CD14-positive monocyte (primary cell): ENCODE measurements around the gene ELAVL1. TPM values are rescaled to one million over a fixed set of nuclear protein-coding genes. Genes with fewer than 3 reads are reported as not detected.

ENCODE experiments used
- DNase-seq, 3 donors: peaks; one replicate each; pipeline ENCODE4 v3.0.0-alpha.2; 2011 to 2022
- H2AFZ ChIP-seq: 2 replicates; pipeline ENCODE4 v1.6.0; 2012; ENCODE audit warnings: mild to moderate bottlenecking, low read depth, low read length, inconsistent platforms; ENCODE audit not compliant: insufficient read depth, poor library complexity, severe bottlenecking
- H3K27ac ChIP-seq, 2 donors: 1 replicate in 1 of 2; 2 replicates in 1 of 2; pipeline ENCODE4 v1.5.1; 2012 to 2013; ENCODE audit warnings: low read length in 2 of 2, control low read depth in 1 of 2, inconsistent platforms in 1 of 2, low read depth in 1 of 2, mild to moderate bottlenecking in 1 of 2
- H3K27me3 ChIP-seq, 2 donors: one replicate each; pipeline versions ENCODE4 v1.6.0 to v1.6.1; 2011 to 2013; ENCODE audit warnings: low read length in 2 of 2; ENCODE audit not compliant: control insufficient read depth in 2 of 2, insufficient read depth in 2 of 2
- H3K36me3 ChIP-seq, 2 donors: replicated peaks in 1 of 2; 1 replicate in 1 of 2; 2 replicates in 1 of 2; pipeline versions ENCODE4 v1.5.1 to v1.6.1; 2012 to 2013; ENCODE audit warnings: low read length in 2 of 2, control low read depth in 1 of 2, inconsistent platforms in 1 of 2, mild to moderate bottlenecking in 1 of 2; ENCODE audit not compliant: insufficient read depth in 2 of 2, control insufficient read depth in 1 of 2
- H3K4me1 ChIP-seq, 2 donors: 1 replicate in 1 of 2; 2 replicates in 1 of 2; pipeline versions ENCODE4 v1.5.1 to v1.6.1; 2012 to 2013; ENCODE audit warnings: low read length in 2 of 2, control low read depth in 1 of 2, inconsistent platforms in 1 of 2, mild to moderate bottlenecking in 1 of 2, moderate library complexity in 1 of 2; ENCODE audit not compliant: insufficient read depth in 2 of 2, control insufficient read depth in 1 of 2
- H3K4me2 ChIP-seq: replicated peaks from 2 replicates; pipeline ENCODE3; 2012; ENCODE audit warnings: low read length, moderate library complexity, mild to moderate bottlenecking; ENCODE audit not compliant: poor library complexity, severe bottlenecking; ENCODE audit errors: extremely low read depth
- H3K4me3 ChIP-seq, 3 experiments: fragments of 200-600 bp in 1 of 3; sonication (generic) in 1 of 3; replicated peaks in 1 of 3; 1 replicate in 2 of 3; 2 replicates in 1 of 3; pipeline ENCODE4 v1.5.1; 2011 to 2013; ENCODE audit warnings: low read length in 3 of 3, mild to moderate bottlenecking in 3 of 3, control low read depth in 2 of 3, low read depth in 2 of 3, inconsistent platforms in 1 of 3, moderate library complexity in 1 of 3
- H3K79me2 ChIP-seq: 2 replicates; pipeline ENCODE4 v1.6.0; 2012; ENCODE audit warnings: mild to moderate bottlenecking, control low read depth, inconsistent platforms, low read length, moderate library complexity; ENCODE audit not compliant: insufficient read depth
- H3K9ac ChIP-seq: 2 replicates; pipeline ENCODE4 v1.6.0; 2017; ENCODE audit warnings: low read length, mild to moderate bottlenecking; ENCODE audit not compliant: insufficient read depth, poor library complexity, severe bottlenecking
- H3K9me3 ChIP-seq, 2 donors: replicated peaks in 1 of 2; 1 replicate in 1 of 2; 2 replicates in 1 of 2; pipeline versions ENCODE4 v1.5.1 to v1.6.1; 2012 to 2013; ENCODE audit warnings: low read length in 2 of 2, control low read depth in 1 of 2; ENCODE audit not compliant: control insufficient read depth in 1 of 2, insufficient read depth in 1 of 2
- H4K20me1 ChIP-seq: 2 replicates; pipeline ENCODE4 v1.6.0; 2012; ENCODE audit warnings: mild to moderate bottlenecking, low read length, control low read depth, moderate library complexity; ENCODE audit not compliant: insufficient read depth
- H3K27ac Mint-ChIP-seq, 7 donors: one replicate each; pipeline ENCODE4 v1.8.0; 2020; ENCODE audit warnings: mild to moderate bottlenecking in 7 of 7, mixed read lengths in 7 of 7, moderate library complexity in 6 of 7, inconsistent platforms in 2 of 7
- H3K27me3 Mint-ChIP-seq, 3 donors: one replicate each; pipeline ENCODE4 v1.8.0; 2021 to 2022; ENCODE audit warnings: low read depth in 3 of 3, mild to moderate bottlenecking in 3 of 3, mixed read lengths in 3 of 3, moderate library complexity in 3 of 3, inconsistent platforms in 1 of 3
- H3K36me3 Mint-ChIP-seq, 2 donors: one replicate each; pipeline ENCODE4 v1.8.0; 2020; ENCODE audit warnings: mixed read lengths in 2 of 2, inconsistent platforms in 1 of 2, mild to moderate bottlenecking in 1 of 2
- H3K4me1 Mint-ChIP-seq: one replicate; pipeline ENCODE4 v1.8.0; 2020; ENCODE audit warnings: mild to moderate bottlenecking, mixed read lengths
- H3K4me3 Mint-ChIP-seq, 2 donors: one replicate each; pipeline ENCODE4 v1.8.0; 2020; ENCODE audit warnings: mild to moderate bottlenecking in 2 of 2, mixed read lengths in 2 of 2, moderate library complexity in 1 of 2
- H3K9me3 Mint-ChIP-seq, 7 donors: one replicate each; pipeline ENCODE4 v1.8.0; 2020 to 2022; ENCODE audit warnings: mixed read lengths in 7 of 7, mild to moderate bottlenecking in 6 of 7, moderate library complexity in 6 of 7, inconsistent platforms in 2 of 7
- WGBS: methylation state at CpG from one replicate; pipeline ENCODE4 v1.1.5; 2013; ENCODE audit warnings: missing lambda C conversion rate; ENCODE audit not compliant: insufficient coverage; 5-methylcytosine and 5-hydroxymethylcytosine counted together
- intact Hi-C, 2 donors: fragments of 100-400 bp; cut with micrococcal nuclease; formaldehyde crosslinking; loops; one replicate each; pipeline versions ENCODE4 v1.15.0 to v1.15.1; 2023
- polyA plus RNA-seq, 3 donors: library from polyadenylated mRNA; depleted of rRNA in 1 of 3; unstranded in 2 of 3; stranded (reverse) in 1 of 3; fragments of 300-500 nt in 2 of 3; fragments of >200 nt in 1 of 3; fragmentation: Illumina TruSeq in 2 of 3; gene quantifications; 1 replicate in 2 of 3; 2 replicates in 1 of 3; pipeline ENCODE4 v1.2.3, GENCODE V29; 2012 to 2021
- TF ChIP-seq, protein P1 (sequence below): fragments of 200-600 bp; IDR thresholded peaks from one replicate; pipeline ENCODE4 v1.8.0; 2022; ENCODE audit warnings: antibody characterized with exemption, mild to moderate bottlenecking

Gene ELAVL1
- polyA plus RNA-seq, 3 donors: 25.1 to 31.1 (median 30.7) TPM

DNA sequence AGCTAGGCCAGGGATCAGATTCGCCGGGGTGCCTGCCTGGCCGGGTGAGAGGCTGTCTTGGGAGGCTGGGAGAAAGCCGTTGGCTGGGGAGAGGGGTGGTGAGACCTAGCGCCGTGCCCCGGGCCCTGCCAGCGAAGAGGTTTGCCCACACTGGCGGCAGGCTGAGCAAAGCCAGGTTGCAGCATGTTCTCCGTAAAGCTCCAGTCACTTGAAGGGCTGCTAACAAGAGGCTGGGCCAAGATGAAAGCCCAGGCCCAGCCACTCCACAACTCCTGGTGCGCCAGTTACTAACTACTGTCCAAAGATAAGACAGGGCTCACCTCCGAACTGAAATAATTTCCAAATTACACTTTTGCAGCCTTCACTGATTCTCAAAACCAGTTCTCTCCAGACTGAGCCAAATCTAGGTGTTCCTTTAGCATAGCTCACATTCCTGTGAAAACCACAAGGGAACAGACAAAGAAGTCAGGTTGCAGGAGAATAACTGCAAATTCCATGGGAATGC, 16.3 kb downstream of the ELAVL1 start:
- H3K4me3 Mint-ChIP-seq: no peak overlapping the region
- Histone ChIP-seq H3K4me3 (no peak overlapping the region), H3K4me1 (no peaks in the 10 kb centered on the region), H2AFZ (no peak overlapping the region), H3K9ac (no peak overlapping the region), H3K4me2 (no peak overlapping the region), H4K20me1 (peaks cover 69% of the 10 kb centered on the region), H3K27me3 (no peaks in the 10 kb centered on the region), H3K36me3 (peaks cover 66 to 94% of the 10 kb centered on the region in 2 donors), H3K27ac (no peak overlapping the region), H3K79me2 (peaks cover 76% of the 10 kb centered on the region), H3K9me3 (no peaks in the 10 kb centered on the region)
- H3K4me1 Mint-ChIP-seq: peaks cover 4% of the 10 kb centered on the region
- H3K9me3 Mint-ChIP-seq: no peaks in the 10 kb centered on the region
- 95% methylated on average over 9 of the region's 12 CpGs for WGBS
- H3K27ac Mint-ChIP-seq: peak overlapping the region in 1 of 7 donors; percentile 33
- DNase-seq: no peak
- intact Hi-C loops: no loop called here
- peaks cover 52 to 87% of the 10 kb centered on the region in 2 donors for H3K36me3 Mint-ChIP-seq
- TF ChIP-seq, protein P1, sequence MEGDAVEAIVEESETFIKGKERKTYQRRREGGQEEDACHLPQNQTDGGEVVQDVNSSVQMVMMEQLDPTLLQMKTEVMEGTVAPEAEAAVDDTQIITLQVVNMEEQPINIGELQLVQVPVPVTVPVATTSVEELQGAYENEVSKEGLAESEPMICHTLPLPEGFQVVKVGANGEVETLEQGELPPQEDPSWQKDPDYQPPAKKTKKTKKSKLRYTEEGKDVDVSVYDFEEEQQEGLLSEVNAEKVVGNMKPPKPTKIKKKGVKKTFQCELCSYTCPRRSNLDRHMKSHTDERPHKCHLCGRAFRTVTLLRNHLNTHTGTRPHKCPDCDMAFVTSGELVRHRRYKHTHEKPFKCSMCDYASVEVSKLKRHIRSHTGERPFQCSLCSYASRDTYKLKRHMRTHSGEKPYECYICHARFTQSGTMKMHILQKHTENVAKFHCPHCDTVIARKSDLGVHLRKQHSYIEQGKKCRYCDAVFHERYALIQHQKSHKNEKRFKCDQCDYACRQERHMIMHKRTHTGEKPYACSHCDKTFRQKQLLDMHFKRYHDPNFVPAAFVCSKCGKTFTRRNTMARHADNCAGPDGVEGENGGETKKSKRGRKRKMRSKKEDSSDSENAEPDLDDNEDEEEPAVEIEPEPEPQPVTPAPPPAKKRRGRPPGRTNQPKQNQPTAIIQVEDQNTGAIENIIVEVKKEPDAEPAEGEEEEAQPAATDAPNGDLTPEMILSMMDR: no peak
- no peaks in the 10 kb centered on the region for H3K27me3 Mint-ChIP-seq

DNA sequence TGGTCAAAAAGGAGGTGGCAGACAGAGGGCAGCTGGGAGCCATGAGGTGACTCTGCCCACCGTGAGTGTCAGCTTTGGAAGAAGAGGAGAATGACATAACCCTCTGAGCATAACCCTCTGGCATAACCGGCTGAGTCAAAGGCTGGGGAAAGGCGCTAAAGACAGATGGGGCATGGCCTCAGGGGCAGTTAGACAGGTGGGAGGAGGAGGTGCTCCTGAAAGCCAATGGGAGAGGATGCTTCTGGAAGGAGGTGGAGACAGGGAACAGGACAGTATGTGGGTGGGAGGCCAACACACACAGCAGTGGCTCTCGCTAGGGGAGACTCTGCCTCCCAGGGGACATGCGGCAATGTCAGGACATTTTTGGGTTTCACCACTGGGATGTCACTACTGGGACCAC, 17.1 kb downstream of the ELAVL1 start:
- Histone ChIP-seq H3K36me3 (peaks cover 72 to 97% of the 10 kb centered on the region in 2 donors), H3K27ac (no peak overlapping the region), H3K27me3 (no peaks in the 10 kb centered on the region), H3K9ac (no peak overlapping the region), H2AFZ (no peak overlapping the region), H3K4me2 (no peak overlapping the region), H3K79me2 (peaks cover 75% of the 10 kb centered on the region), H3K4me3 (no peak overlapping the region), H3K9me3 (no peaks in the 10 kb centered on the region), H4K20me1 (peaks cover 69% of the 10 kb centered on the region), H3K4me1 (no peaks in the 10 kb centered on the region)
- H3K9me3 Mint-ChIP-seq: no peaks in the 10 kb centered on the region
- peaks cover 57 to 91% of the 10 kb centered on the region in 2 donors for H3K36me3 Mint-ChIP-seq
- 98% methylated on average over 5 of the region's 5 CpGs for WGBS
- peaks cover 4% of the 10 kb centered on the region for H3K4me1 Mint-ChIP-seq
- TF ChIP-seq, protein P1: no peak
- H3K27me3 Mint-ChIP-seq: no peaks in the 10 kb centered on the region
- DNase-seq: no peak
- intact Hi-C loops: no loop called here
- H3K4me3 Mint-ChIP-seq: no peak overlapping the region
- H3K27ac Mint-ChIP-seq: peak overlapping the region in 2 of 7 donors; percentile 32 to 36
